ENCODE results near the gene TPCN2.

The TPCN2 gene

DNA sequence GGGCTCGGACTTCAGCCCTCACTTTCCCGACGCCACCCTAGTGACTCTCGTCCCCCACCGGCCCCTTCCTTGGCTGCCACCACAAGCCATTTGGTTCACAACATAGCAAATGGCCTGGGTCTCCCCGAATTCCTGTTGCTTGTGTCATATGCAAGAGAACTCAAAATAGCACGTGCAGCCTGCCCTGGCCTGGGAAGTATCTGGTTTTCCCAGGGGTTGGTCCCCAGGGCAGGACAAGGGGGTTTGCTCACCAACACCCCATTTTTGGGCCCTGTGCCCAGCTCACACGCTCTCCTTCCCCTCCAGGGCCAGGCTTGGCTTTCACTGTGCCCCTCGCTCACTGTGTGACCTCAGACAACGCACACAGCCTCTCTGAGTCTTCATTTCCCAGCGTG lies 12.8 kb upstream of the TPCN2 start:
- DNase-seq (ENCODE audit: low read depth in 1 of 2, low spot score in 1 of 2): no peak

DNA sequence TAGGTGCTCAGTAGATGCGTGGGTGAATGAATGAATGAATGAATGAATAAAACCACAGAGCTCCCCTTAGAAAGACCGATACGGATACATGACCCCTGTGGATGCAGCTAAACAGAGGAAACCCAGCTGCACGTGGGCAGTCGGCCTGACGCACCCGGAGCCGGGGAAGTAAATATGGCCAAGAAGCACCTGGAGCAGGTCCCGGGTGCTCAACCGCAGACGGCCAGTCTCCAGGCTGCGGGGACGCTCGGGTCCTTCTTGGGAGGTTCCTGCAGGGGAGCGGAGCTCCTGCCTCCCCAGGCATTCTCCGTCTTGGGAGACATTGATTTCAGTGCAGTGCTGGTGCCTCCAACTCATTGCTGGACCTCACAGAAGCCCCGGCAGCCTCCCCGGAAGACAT lies 11.7 kb upstream of the TPCN2 start:
- no peak for DNase-seq (ENCODE audit: low read depth in 1 of 2, low spot score in 1 of 2)

DNA sequence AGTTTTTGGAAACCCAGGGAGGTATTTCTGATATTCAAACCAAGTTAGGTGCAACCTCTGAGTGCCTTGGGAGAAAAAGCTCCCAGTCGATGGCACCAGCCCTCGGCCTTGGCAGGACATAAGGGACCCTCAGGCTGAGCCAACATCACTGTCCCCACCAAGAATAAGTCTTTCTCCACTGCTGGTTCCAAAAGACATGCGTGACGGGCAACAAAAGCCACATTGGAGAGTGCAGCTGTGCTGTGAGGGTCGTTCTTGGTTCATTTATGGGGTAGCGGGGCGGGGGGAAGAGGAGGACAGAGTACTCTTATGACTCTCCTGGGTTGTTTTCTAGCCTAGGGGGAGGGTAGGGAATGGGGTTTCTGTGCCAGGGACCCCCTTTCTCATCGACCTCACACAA lies 11.2 kb upstream of the TPCN2 start:
- DNase-seq (ENCODE audit: low read depth in 1 of 2, low spot score in 1 of 2): no peak

DNA sequence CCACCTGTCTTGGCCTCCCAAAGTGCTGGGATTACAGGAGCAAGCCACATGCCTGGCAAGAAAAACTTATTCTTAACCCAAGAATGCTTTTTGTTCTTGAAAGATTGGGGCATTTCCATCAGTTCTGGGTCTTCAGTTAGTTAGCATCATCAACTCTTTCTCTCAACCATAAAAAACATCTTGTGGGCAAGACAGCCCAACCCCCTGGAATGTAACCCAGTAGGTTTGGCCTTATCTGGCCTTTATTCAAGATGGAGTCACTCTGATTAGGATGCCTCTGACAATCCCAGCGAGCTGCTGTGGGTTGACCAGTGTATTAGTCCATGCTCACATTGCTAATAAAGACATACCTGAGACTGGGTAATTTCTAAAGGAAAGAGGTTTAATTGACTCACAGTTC lies 9.2 kb upstream of the TPCN2 start:
- no peak for DNase-seq (ENCODE audit: low read depth in 1 of 2, low spot score in 1 of 2)

DNA sequence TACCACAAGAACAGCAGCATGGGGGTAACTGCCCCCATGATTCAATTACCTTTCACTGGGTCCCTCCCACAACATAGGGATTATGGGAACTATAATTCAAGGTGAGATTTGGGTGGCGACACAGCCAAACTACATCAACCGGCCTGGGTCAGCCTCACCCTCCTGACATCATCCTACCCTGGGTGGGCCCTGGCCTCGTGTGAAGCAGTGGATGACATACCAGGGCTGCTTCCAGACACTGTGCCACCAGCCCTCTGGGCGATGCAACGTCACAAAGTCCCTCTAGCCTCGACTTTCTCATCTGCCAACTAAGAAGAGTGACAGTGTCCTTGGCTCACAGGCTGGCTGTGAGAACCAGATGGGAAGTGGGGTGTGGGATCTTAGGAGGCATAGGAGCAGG lies 8.7 kb upstream of the TPCN2 start:
- no peak for DNase-seq (ENCODE audit: low read depth in 1 of 2, low spot score in 1 of 2)

DNA sequence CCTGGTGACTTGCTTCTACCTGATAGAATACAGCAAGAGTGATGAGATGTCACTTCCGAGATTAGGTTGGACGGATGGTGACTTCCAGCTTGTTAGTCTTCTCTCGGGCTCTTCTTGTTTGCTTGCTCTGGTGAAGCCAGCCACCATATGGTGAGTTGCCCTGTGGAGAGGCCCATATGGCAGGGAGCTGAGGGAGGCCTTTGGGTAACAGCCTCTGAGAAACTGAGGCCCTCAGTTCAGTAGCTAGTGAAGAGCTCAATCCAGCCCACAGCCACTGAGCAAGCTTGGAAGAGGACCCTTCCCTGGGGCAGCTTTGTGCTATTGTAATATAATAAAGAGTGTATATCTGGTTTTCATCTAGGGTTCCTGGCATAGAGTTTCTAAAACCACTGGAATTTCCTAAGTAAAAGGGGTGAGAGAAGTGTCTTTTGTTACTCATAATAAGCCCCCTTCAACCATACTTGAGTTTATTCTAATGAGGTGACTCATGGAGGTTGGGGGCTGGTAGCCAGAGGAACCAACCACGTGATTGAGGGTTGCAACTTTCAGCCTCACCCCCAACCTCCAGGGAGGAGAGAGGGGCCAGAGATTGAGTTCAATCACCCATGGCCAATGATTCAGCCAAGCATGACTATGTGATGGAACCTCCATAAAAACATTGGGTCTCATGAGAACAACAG lies 8.0 kb upstream of the TPCN2 start:
- DNase-seq (ENCODE audit: low read depth in 1 of 2, low spot score in 1 of 2): no peak

DNA sequence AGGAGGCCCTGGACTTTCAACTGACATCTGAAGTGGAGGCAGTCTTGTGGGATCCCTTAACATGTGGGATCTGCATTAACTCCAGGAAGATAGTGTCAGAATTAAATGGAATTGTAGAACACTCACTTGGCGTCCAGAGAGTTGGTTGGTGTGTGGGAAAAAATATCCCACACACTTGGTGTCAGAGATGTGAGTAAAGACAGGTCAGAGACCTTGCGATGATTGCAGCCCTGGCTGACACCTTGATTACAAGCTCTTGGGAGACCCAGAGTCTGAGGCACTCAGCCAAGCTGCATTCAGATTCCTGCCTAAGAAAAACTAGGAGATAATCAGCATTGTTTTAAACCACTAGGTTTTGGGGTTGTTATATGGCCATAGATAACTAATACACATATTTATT lies 7.2 kb upstream of the TPCN2 start:
- DNase-seq (ENCODE audit: low read depth in 1 of 2, low spot score in 1 of 2): no peak

DNA sequence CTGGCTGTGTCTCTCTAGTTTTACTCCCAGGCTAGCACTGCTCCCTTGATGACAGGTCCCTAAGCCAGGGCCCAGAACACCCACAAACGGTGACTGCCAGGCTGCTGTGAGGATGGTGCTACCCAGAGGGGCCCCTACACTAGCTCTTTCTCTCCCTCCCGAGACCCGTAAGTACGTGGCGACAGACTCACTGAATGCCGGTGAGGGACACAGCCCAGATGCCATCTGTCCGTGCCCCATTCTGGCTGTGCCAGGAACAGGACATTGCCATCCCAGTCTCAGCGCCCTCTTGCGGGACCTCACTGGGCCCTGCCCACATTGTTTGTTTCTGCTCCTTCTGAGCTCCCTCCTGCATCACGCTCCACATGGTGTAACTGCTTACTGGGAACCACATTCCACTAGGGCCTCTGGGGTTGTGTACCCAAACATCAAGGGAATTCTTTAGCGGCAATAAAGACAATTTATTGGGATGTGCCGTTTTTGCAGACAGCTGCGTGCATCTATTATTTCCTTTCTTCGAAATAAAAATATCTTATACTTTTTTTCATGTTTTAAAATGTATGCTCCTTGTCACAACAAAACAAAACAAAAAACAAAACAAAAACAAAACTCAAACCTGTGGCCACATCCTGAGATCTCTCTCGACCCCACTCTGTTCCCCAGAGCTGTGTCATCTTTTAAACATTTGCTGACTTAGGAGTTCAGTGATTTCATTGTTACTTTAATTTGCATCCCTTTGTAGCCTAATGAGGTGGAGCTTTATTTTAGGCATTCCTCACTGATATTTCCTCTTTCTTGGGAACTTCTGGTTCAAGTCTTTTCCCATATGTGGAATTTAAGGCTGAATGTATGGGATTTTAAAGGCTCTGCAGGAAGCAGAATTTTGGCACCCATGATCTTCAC lies 4.4 kb upstream of the TPCN2 start:
- DNase-seq (ENCODE audit: low read depth in 1 of 2, low spot score in 1 of 2): no peak

DNA sequence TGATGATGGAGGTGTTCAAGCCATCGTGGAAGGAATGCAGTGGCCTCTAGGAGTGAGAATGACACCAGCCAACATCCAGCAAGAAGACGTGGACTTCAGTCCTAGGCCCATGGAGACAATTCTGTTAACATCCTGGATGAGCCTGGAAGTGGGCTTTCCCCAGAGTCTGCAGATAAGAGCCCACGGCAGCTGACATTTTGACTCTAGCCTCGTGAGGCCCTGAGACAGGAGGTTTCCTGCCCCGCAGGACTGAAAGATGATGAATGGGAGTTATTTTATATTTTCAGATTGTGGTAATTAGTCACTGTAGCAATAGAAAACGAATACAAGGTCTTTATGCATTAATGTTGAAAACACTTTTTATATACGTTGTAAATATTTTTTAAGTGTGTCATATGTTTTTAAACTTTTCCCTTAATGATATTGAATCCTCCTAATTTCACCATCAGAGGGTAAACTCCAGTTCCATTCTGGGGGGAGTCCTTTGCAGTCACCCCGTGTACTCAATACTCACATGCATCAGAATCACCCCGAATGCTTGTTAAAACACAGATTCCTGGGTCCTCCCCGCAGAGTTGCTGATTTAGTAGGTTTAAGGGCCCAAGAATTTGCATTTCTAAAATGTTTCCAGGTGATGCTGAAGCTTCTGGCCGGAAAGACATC lies 570 bp upstream of the TPCN2 start:
- DNase-seq (ENCODE audit: low read depth in 1 of 2, low spot score in 1 of 2): no peak

DNA sequence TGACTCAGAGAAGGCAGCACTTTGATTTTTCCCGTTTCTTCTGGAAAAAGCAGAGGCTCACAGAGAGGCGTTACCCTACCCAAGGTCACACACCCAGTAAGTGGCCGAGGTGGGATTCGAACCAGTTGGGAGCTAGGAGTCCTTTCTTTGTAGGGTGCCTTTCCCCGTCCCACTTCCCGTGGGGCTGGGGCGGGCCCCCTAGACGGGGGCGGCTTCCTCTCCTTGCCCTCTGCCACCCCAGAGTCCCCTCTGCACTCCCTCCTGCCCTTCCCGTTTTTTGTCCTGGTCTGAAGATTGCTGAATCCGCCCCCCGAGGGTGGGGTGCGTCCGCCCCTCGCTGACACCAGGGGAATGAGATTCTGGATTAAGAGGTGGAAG lies 747 bp downstream of the TPCN2 start:
- DNase-seq (ENCODE audit: low read depth in 1 of 2, low spot score in 1 of 2): no peak

DNA sequence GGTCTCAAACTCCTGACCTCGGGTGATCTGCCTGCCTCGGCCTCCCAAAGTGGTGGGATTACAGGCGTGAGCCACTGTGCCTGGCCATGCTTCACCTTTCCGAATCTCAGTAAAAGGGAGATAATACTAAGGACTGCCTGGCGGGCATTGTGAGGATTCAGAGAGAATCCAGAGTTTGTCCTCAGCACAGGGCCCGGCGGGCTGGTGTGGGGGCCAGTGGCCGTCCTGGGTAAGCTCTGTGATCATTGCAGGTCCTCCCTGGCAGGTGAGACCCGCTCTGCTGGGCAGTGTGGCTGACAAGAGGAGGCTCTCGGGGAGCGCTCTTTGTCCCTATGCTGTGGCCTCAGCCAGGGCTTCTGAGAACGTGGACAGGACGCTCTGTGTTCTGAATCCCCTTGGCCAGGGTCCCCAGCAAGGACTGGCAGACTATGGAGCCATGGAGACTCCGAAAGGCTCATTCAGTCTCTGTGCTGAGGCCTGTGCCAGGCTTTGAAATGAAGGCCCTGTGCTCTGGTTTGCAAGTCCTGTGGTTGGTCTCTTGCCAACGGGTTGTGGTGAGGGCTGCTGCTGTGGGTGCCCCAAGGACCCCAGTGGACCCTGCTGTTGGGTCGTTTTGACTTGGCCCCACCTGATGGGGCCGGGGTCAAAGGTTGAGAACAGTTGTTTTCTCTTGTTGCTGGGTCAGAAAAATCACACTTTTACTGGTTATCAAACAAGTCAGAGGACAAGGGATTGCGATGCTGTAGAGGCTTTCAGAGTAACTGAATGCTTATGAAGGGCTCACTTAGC lies 2.1 kb downstream of the TPCN2 start:
- no peak for DNase-seq (ENCODE audit: low read depth in 1 of 2, low spot score in 1 of 2)

DNA sequence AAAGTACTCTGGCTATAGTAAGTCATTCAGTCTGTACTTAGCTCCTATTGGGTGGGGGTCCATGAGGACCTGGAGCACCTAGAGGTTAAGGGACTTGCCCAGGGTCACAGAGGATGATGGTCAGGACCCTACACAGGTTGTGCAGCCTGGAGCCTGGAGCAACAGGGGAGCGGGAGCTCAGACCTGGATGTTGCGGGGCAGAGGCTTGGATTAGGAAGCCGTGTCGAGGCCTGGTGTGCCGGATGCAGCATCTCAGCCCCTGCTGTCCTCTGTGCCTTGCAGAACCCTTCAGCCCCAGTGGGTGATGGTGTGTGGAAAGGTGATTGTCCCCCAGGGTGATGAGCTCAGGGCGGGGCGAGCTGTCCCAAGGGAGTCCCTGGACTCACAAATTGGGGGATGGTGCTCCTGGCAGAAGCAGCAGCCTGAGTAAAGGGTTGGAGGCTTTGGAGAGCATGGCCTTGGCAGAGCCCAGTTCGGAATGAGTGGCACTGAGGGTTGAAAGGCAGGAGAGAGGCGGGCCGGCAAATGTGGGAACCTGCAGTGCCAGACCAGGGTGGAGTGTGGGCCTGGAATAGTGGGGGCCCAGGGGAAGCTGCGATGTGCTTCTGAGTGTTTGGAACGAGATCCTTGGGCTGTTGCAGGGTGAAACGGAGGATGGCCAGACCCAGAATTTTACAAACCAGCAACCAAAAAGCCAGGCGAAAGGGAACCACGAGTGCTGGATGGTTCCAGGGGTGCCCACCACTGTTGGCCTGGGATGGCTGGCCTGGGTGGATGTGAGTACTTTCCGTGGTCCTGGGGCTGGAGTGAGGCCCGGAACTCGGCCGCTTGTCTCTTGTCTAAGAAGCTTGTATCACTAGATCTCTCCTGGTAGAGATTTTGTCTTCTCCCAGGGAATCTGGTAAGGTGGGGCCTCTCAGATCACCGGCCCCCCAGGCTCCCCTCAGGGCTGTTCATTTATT lies 2.9 kb downstream of the TPCN2 start:
- no peak for DNase-seq (ENCODE audit: low read depth in 1 of 2, low spot score in 1 of 2)

DNA sequence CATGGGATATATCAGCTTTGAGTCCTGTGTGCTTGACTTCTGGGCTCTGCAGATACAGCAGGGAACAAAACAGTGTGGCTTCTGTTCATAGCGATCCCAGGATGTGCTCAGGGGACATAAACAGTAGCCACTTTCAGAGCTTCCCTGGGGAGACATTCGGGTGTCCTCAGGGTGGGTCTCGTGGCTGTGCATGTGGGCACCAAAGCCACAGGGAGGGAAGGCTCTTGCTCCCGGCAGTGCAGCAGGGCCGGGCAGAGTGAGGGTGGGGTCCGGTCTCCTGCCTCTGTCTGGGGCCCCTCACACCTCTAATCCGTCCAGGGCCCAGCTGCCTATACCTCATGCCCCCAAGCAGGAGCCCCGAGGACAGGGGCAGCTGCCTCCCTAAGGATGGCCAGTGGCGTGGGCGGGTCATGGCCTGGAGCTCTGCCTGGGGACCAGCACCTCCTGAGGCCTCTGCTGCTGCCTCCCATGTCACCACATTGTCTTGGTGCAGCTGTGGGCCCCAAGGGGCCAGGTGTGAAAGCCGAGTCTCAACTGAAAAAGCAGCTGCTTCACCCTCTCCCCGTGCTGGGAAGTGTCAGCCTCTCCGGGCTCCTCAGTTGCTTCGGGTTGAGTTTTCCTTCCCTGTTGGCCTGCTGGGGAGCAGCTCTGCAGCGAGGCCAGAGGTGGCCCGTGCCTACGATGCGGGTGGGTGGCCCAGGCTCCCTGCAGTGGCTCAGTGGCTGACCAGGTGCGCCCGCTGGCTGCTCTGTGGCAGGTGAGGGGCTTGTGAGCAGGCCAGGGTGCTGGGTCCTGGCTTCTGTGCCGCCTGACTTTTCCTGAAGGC lies 3.8 kb downstream of the TPCN2 start:
- no peak for DNase-seq (ENCODE audit: low read depth in 1 of 2, low spot score in 1 of 2)

DNA sequence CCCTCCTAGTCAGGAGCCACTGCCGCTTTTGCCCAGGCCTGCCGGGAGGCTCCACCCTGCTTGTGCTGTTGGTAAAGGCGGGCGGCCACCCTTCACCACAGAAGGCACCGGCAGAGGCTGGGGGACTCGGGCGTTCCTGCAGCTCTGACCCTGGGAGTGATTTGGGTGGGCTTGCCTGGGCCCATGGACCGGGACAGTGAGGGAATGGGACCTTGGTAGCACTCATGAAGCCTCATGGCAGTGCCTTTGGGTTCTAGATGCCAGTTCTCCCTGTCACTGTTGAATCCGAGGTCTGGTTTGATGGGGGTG lies 4.4 kb downstream of the TPCN2 start:
- DNase-seq (ENCODE audit: low read depth in 1 of 2, low spot score in 1 of 2): no peak

DNA sequence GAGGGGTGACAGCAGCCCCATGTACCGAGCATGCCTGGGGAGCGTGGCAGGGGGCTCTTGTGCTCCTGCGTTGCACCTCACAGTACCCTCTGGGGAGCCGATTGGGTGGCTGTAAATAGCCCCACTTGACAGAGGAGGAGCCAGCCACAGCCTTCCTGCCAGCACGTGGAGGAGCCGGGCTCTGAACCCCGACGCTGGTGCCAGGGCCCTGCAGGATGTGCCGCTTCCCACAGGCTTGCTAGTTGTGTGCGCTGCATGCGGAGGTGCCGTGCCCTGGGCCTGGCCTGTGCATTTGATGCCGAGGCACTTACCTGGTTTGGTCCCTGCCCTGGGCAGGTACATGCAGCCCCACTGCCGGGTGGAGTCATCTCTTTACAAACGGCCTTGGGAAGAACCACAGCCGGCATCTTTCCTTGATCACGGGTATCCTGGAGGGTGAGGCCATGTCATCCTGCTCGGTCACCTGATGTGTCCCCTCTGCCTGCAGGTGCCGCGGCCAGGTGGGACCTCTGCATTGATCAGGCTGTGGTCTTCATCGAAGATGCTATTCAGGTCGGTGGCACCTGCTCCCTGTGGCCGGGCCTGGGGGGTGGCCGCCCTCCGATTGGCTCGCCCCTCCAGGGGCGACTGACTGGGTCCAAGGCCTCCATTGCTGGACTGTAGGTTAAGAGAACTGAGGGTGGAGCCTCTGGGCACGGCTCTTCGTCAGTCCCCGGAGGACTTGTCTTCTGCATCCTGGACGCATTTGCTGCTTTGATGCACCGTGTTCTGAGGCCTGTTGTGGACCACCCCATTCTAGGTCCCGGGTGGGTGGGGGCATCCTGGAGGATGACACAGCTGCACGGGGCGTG lies 5.0 kb downstream of the TPCN2 start:
- no peak for DNase-seq (ENCODE audit: low read depth in 1 of 2, low spot score in 1 of 2)

DNA sequence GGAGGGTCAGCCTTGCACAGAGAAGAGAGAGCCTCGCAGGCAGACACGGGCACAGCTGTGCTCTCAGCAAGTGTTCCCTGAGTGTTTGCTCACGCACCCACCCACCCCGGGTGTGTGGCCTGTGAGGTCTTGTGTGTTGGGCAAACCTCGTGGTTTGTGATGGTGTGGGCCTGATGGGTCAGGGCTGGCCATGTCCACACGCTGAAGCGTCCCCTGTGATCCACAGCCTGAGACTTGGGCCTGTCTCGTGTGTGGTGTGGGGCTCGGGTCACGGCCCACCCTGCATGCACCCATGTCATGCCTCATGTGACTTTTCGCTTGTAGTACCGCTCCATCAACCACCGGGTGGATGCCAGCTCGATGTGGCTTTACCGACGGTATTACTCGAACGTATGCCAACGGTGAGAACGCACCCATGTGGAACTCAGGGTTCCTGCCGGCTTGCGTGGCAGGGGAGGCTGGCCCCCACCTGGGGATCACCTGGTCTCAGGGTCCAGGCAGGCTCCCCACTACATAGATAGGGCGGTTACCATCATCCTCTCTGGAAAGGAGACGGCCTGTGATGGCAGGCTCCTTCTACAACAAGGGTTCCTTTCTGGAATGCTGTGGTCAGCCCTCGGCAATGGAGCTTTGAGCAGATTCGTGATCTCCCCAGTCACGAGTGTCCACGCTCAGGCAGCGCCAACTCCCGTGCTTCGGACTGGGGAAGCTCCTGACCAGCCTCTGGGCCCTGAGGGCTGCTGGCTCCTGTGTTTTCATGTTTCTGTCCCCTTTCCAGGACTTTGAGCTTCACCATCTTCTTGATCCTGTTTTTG lies 5.9 kb downstream of the TPCN2 start:
- DNase-seq (ENCODE audit: low read depth in 1 of 2, low spot score in 1 of 2): no peak

DNA sequence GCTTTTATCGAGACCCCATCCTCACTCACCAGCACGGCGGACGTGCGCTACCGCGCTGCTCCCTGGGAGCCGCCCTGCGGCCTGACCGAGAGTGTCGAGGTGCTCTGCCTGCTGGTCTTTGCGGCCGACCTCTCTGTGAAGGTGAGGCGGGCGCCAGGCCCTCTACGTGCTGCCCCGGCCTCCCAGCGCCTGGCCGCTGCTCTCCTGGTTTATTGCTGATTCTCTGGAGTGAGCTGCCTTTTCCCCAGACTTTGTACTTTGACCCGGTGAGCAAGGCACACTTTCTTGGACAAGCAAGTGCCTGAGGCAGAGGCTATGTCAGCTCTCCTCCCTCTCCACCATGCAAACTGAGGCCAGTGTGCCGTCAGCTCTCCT lies 6.5 kb downstream of the TPCN2 start:
- no peak for DNase-seq (ENCODE audit: low read depth in 1 of 2, low spot score in 1 of 2)

Data from stimulated activated CD4-positive, alpha-beta T cell treated with anti-CD3 and anti-CD28 coated beads, Interleukin-15, amount 100 ng/mL, for 1 hour (primary cell).